H1 (cell line): Measurements from ENCODE around the gene MAP1LC3C. TPM values are rescaled to one million over a fixed set of nuclear protein-coding genes. Genes with fewer than 3 reads are reported as not detected.

Experiments used
- JUN ChIP-seq: IDR thresholded peaks from 2 replicates; pipeline ENCODE4 v1.6.1; 2011; ENCODE audit warnings: low read depth, mild to moderate bottlenecking, improper control_type of control experiment, low read length
- JUND ChIP-seq: IDR thresholded peaks from 2 replicates; pipeline ENCODE4 v1.6.1; 2011; ENCODE audit warnings: mild to moderate bottlenecking, improper control_type of control experiment, low read length
- KDM4A ChIP-seq: IDR thresholded peaks from one replicate; pipeline ENCODE4 v1.7.1; 2012; ENCODE audit warnings: low read depth, mild to moderate bottlenecking, moderate library complexity, low read length, inconsistent platforms; ENCODE audit not compliant: severe bottlenecking
- polyA plus RNA-seq, 7 experiments: library from polyadenylated mRNA; depleted of rRNA in 3 of 7; stranded (reverse) in 5 of 7; unstranded in 2 of 7; fragments of >200 nt in 5 of 7; fragments of 200-250 nt in 2 of 7; gene quantifications; 1 replicate in 5 of 7; 2 replicates in 1 of 7; 4 replicates in 1 of 7; pipeline versions ENCODE4 v1.2.1 to v1.2.3, GENCODE V29; 2011 to 2013; ENCODE audit warnings: missing spikeins in 2 of 7, mixed read lengths in 2 of 7
- total RNA-seq: library from RNA; stranded (reverse); fragmentation: NEBNext Ultra II Directional; extraction: Animal tissue kit (Norgen Biotek cat#: 25700); gene quantifications from 2 replicates; pipeline ENCODE4 v1.2.1, GENCODE V29; 2021
- TF ChIP-seq, protein P1 (sequence below): fragments of 300-600 bp; sonication (generic); IDR thresholded peaks from 2 replicates; pipeline ENCODE4 v1.7.1; 2012; ENCODE audit warnings: low read length, moderate library complexity, mild to moderate bottlenecking, inconsistent platforms; ENCODE audit not compliant: insufficient replicate concordance

Gene MAP1LC3C
- total and polyA plus RNA-seq, 2 of the 8 experiments (the other 6 are each of a cell fraction or from before 2014, with no cell fraction given) = 1.7 to 3.2 TPM

DNA sequence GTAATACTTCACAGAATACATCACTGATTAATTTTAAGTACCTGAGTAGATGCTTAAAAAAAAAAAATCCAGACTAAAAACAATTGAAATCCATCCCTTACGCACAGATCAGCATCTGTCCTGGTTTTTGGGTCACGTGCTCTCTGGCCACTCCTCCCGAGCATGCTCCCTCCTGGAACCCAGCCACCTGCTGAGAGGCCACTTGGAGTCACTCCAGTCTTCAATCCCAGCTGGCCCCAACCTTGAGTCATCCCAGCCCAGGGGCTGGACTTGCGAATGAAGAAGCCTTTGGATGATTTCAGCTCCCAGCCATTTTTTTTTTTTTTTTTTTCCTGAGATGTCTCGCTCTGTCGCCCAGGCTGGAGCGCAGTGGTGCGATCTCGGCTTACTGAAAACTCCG, 8.9 kb downstream of the MAP1LC3C start (continued):
- TF ChIP-seq, protein P1, sequence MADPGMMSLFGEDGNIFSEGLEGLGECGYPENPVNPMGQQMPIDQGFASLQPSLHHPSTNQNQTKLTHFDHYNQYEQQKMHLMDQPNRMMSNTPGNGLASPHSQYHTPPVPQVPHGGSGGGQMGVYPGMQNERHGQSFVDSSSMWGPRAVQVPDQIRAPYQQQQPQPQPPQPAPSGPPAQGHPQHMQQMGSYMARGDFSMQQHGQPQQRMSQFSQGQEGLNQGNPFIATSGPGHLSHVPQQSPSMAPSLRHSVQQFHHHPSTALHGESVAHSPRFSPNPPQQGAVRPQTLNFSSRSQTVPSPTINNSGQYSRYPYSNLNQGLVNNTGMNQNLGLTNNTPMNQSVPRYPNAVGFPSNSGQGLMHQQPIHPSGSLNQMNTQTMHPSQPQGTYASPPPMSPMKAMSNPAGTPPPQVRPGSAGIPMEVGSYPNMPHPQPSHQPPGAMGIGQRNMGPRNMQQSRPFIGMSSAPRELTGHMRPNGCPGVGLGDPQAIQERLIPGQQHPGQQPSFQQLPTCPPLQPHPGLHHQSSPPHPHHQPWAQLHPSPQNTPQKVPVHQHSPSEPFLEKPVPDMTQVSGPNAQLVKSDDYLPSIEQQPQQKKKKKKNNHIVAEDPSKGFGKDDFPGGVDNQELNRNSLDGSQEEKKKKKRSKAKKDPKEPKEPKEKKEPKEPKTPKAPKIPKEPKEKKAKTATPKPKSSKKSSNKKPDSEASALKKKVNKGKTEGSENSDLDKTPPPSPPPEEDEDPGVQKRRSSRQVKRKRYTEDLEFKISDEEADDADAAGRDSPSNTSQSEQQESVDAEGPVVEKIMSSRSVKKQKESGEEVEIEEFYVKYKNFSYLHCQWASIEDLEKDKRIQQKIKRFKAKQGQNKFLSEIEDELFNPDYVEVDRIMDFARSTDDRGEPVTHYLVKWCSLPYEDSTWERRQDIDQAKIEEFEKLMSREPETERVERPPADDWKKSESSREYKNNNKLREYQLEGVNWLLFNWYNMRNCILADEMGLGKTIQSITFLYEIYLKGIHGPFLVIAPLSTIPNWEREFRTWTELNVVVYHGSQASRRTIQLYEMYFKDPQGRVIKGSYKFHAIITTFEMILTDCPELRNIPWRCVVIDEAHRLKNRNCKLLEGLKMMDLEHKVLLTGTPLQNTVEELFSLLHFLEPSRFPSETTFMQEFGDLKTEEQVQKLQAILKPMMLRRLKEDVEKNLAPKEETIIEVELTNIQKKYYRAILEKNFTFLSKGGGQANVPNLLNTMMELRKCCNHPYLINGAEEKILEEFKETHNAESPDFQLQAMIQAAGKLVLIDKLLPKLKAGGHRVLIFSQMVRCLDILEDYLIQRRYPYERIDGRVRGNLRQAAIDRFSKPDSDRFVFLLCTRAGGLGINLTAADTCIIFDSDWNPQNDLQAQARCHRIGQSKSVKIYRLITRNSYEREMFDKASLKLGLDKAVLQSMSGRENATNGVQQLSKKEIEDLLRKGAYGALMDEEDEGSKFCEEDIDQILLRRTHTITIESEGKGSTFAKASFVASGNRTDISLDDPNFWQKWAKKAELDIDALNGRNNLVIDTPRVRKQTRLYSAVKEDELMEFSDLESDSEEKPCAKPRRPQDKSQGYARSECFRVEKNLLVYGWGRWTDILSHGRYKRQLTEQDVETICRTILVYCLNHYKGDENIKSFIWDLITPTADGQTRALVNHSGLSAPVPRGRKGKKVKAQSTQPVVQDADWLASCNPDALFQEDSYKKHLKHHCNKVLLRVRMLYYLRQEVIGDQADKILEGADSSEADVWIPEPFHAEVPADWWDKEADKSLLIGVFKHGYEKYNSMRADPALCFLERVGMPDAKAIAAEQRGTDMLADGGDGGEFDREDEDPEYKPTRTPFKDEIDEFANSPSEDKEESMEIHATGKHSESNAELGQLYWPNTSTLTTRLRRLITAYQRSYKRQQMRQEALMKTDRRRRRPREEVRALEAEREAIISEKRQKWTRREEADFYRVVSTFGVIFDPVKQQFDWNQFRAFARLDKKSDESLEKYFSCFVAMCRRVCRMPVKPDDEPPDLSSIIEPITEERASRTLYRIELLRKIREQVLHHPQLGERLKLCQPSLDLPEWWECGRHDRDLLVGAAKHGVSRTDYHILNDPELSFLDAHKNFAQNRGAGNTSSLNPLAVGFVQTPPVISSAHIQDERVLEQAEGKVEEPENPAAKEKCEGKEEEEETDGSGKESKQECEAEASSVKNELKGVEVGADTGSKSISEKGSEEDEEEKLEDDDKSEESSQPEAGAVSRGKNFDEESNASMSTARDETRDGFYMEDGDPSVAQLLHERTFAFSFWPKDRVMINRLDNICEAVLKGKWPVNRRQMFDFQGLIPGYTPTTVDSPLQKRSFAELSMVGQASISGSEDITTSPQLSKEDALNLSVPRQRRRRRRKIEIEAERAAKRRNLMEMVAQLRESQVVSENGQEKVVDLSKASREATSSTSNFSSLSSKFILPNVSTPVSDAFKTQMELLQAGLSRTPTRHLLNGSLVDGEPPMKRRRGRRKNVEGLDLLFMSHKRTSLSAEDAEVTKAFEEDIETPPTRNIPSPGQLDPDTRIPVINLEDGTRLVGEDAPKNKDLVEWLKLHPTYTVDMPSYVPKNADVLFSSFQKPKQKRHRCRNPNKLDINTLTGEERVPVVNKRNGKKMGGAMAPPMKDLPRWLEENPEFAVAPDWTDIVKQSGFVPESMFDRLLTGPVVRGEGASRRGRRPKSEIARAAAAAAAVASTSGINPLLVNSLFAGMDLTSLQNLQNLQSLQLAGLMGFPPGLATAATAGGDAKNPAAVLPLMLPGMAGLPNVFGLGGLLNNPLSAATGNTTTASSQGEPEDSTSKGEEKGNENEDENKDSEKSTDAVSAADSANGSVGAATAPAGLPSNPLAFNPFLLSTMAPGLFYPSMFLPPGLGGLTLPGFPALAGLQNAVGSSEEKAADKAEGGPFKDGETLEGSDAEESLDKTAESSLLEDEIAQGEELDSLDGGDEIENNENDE = no peak
- TF ChIP-seq JUND = no peak
- no peak for TF ChIP-seq KDM4A
- TF ChIP-seq JUN = no peak
- TF ChIP-seq, all 59 proteins: peak for 0
